ENCODE results near the gene HESX1.

DNA sequence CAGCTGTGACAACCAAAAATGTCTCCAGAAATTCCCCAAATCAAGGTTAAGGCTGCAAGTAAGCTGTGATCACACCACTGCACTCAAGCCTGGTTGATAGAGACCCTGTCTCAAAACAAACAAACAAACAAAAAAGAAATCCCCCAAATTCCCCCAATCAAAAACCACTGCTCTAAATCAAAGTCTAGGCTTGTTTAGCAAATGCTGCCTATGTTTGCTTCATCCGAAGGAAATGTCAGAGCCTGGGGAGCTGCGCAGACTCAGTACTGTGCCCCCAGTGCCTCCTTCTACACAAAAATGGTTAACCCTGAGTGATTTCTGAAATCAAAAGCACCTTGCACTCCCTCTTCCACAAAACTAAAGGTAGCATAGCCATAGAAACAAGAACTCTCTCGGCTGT is 48.0 kb downstream of the HESX1 start:
- TF ChIP-seq CTCF (IDR thresholded peaks at IDR 0.05; ENCODE audit: poor library complexity, severe bottlenecking), result no peak
- TF ChIP-seq EZH2 (IDR thresholded peaks at IDR 0.05; ENCODE audit: borderline replicate concordance, insufficient read depth, low read length, poor library complexity, severe bottlenecking), result no peak
- no peak for TF ChIP-seq POLR2AphosphoS5 (IDR thresholded peaks at IDR 0.05)
- no peak for TF ChIP-seq SMC3 (conservative IDR thresholded peaks at IDR 0.05; ENCODE audit: poor library complexity)
- no peak for TF ChIP-seq RAD21 (conservative IDR thresholded peaks at IDR 0.05)
- TF ChIP-seq, protein P1, sequence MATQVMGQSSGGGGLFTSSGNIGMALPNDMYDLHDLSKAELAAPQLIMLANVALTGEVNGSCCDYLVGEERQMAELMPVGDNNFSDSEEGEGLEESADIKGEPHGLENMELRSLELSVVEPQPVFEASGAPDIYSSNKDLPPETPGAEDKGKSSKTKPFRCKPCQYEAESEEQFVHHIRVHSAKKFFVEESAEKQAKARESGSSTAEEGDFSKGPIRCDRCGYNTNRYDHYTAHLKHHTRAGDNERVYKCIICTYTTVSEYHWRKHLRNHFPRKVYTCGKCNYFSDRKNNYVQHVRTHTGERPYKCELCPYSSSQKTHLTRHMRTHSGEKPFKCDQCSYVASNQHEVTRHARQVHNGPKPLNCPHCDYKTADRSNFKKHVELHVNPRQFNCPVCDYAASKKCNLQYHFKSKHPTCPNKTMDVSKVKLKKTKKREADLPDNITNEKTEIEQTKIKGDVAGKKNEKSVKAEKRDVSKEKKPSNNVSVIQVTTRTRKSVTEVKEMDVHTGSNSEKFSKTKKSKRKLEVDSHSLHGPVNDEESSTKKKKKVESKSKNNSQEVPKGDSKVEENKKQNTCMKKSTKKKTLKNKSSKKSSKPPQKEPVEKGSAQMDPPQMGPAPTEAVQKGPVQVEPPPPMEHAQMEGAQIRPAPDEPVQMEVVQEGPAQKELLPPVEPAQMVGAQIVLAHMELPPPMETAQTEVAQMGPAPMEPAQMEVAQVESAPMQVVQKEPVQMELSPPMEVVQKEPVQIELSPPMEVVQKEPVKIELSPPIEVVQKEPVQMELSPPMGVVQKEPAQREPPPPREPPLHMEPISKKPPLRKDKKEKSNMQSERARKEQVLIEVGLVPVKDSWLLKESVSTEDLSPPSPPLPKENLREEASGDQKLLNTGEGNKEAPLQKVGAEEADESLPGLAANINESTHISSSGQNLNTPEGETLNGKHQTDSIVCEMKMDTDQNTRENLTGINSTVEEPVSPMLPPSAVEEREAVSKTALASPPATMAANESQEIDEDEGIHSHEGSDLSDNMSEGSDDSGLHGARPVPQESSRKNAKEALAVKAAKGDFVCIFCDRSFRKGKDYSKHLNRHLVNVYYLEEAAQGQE (IDR thresholded peaks at IDR 0.05; ENCODE audit: borderline replicate concordance), result no peak
